Adrenal gland (tissue), 5 donors: ENCODE data around the gene MUC5B.

ENCODE experiments used
- CTCF ChIP-seq, 6 experiments: fragments of 450-650 bp in 4 of 6; fragments of 200-600 bp in 2 of 6; sonication (generic) in 1 of 6; IDR thresholded peaks; 1 replicate in 5 of 6; 2 replicates in 1 of 6; pipeline versions ENCODE4 v1.5.1 to v1.8.0; 2016 to 2021; ENCODE audit warnings: antibody characterized with exemption in 6 of 6, mild to moderate bottlenecking in 2 of 6, moderate library complexity in 1 of 6
- POLR2A ChIP-seq, 2 donors: fragments of 450-650 bp; IDR thresholded peaks; one replicate each; pipeline ENCODE4 v1.6.1; 2017; ENCODE audit warnings: antibody characterized with exemption in 2 of 2, mild to moderate bottlenecking in 2 of 2, moderate library complexity in 1 of 2
- donor health status: DM: no; HTN: no; CAD: no.

GRCh38 chr11:1181420-1181819 is 41.4 kb upstream of the MUC5B start:
- TF ChIP-seq CTCF (IDR thresholded peaks at IDR 0.05) (no peak), POLR2A (IDR thresholded peaks at IDR 0.05) (no peak)
